Uterus (tissue), 4 donors: ENCODE measurements around the gene CCDC134. TPM values are rescaled to one million over a fixed set of nuclear protein-coding genes. Genes with fewer than 3 reads are reported as not detected.

Experiments
- DNase-seq, 2 donors: peaks; one replicate each; pipeline ENCODE4 v3.0.0-alpha.2; 2019 to 2020
- H3K27ac ChIP-seq, 2 donors: fragments of 200-600 bp; sonication (generic); 1 replicate in 1 of 2; 2 replicates in 1 of 2; pipeline ENCODE4 v1.5.1; 2016 to 2018
- H3K27me3 ChIP-seq, 2 donors: fragments of 200-600 bp; sonication (generic); one replicate each; pipeline ENCODE4 v1.5.1; 2018 to 2019; ENCODE audit warnings: control low read depth in 1 of 2
- H3K36me3 ChIP-seq, 2 donors: fragments of 200-600 bp; sonication (generic); one replicate each; pipeline ENCODE4 v1.5.1; 2019; ENCODE audit warnings: control low read depth in 1 of 2
- H3K4me1 ChIP-seq, 2 donors: fragments of 200-600 bp; sonication (generic); one replicate each; pipeline ENCODE4 v1.5.1; 2018 to 2019; ENCODE audit warnings: control low read depth in 1 of 2
- H3K4me3 ChIP-seq, 2 donors: fragments of 200-600 bp; sonication (generic); 1 replicate in 1 of 2; 2 replicates in 1 of 2; pipeline ENCODE4 v1.5.1; 2018 to 2019; ENCODE audit warnings: mild to moderate bottlenecking in 1 of 2
- H3K9me3 ChIP-seq, 2 donors: fragments of 200-600 bp; sonication (generic); one replicate each; pipeline ENCODE4 v1.5.1; 2019; ENCODE audit warnings: control low read depth in 1 of 2
- POLR2A ChIP-seq, 2 donors: fragments of 450-650 bp; IDR thresholded peaks; one replicate each; pipeline ENCODE4 v1.6.1; 2016; ENCODE audit warnings: antibody characterized with exemption in 2 of 2, mild to moderate bottlenecking in 1 of 2, moderate library complexity in 1 of 2
- intact Hi-C: fragments of 100-400 bp; cut with DNase I; formaldehyde crosslinking; loops from one replicate; pipeline ENCODE4 v1.15.1; 2023; ENCODE audit warnings: low total_unique reads
- total RNA-seq, 4 donors: library from RNA; depleted of rRNA in 3 of 4; stranded (reverse); fragments of >200 nt in 3 of 4; gene quantifications; one replicate each; pipeline versions ENCODE4 v1.1.0 to v1.2.4, GENCODE V29; 2014 to 2023
- TF ChIP-seq, protein P1 (sequence below), 4 experiments: fragments of 200-600 bp in 2 of 4; fragments of 450-650 bp in 2 of 4; sonication (generic) in 2 of 4; IDR thresholded peaks; one replicate each; pipeline ENCODE4 v1.5.1; 2016 to 2019; ENCODE audit warnings: antibody characterized with exemption in 4 of 4, mild to moderate bottlenecking in 2 of 4, moderate library complexity in 1 of 4
- donor health status: DM: yes; HTN: yes; CAD: no.

Gene CCDC134
- total RNA-seq, 4 donors from 2014 or later = 4.1 to 24.3 (median 11.0) TPM

DNA sequence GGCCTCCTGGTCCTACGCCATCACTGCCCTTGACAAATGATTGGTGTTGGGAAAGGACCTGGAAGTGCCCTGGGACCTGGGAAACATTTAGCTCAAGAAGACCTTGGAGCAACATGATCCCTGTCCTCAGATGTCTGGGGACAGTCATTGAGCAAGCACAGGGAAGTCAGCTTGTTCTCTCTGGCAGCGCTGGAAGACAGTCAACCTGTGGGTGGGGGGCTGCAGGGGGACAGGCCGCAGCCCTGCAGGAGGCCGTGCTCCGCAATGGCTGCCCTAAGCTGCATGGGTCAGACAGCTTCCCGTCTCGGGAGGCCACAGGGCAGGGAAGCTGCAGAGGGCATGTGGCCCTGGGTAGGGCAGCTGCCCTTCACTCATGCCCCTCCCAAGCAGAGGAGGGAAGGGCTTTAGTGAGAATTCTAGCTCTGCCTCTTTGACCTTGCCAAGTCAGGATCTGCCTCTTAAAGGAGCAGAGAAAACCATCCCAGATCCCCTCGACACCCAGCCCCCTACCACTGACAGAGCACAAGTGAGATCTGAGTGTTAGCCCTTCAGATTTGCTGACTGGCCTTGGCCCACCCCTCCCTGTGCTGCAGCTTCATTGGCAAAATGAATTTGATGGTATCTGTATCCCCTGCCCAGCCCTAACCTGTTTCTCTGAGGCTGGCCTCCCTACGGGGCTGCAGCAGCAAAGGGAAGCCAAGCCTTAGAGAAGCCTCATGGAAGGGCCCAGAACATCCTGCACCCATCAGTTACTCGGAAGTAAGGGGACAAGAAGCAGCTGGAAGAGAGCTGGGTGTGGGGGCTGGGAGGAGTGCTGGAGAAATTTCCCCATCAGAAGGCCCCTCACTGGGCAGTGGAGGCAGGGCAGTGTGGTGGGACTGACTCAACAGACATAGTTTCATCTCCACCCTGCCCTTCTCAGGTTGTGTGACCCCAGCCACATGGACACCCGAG is 26.2 kb downstream of the CCDC134 start:
- H3K36me3 ChIP-seq = no peaks in the 10 kb centered on the region
- H3K4me1 ChIP-seq = no peaks in the 10 kb centered on the region
- H3K27me3 ChIP-seq = no peaks in the 10 kb centered on the region
- DNase-seq = no peak
- intact Hi-C loops = loop anchor here (10.0 kb wide), 1 partner anchor 118 kb away; the partner anchor contains the start of gene CENPM
- TF ChIP-seq, protein P1, sequence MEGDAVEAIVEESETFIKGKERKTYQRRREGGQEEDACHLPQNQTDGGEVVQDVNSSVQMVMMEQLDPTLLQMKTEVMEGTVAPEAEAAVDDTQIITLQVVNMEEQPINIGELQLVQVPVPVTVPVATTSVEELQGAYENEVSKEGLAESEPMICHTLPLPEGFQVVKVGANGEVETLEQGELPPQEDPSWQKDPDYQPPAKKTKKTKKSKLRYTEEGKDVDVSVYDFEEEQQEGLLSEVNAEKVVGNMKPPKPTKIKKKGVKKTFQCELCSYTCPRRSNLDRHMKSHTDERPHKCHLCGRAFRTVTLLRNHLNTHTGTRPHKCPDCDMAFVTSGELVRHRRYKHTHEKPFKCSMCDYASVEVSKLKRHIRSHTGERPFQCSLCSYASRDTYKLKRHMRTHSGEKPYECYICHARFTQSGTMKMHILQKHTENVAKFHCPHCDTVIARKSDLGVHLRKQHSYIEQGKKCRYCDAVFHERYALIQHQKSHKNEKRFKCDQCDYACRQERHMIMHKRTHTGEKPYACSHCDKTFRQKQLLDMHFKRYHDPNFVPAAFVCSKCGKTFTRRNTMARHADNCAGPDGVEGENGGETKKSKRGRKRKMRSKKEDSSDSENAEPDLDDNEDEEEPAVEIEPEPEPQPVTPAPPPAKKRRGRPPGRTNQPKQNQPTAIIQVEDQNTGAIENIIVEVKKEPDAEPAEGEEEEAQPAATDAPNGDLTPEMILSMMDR (IDR thresholded peaks at IDR 0.05) = no peak
- no peak for TF ChIP-seq POLR2A (IDR thresholded peaks at IDR 0.05)
- no peak overlapping the region for H3K27ac ChIP-seq
- H3K9me3 ChIP-seq = no peaks in the 10 kb centered on the region
- no peak overlapping the region for H3K4me3 ChIP-seq

DNA sequence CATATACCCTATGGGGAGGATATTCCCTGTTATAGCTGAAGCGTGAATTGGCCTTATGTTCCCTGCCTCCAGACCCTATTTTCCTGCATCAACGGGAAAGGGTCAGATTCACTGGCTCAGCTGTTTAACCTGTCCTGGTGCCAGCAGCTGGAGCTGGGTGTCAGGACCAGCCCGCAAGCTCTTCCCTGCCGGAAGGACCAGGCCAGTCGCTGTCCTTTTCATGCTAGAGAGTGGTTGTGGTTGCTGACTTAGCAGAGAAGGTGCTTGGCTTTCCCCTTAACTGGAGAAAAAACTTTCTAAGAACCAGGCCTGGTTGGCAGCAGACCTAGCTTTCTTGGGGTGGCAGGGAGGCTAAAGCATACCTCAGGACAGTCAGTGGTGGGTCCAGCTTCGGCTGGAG is 27.2 kb downstream of the CCDC134 start:
- intact Hi-C loops = loop anchor here (10.0 kb wide), 1 partner anchor 117 kb away; the partner anchor contains the start of gene CENPM
- Histone ChIP-seq H3K27ac (no peak overlapping the region), H3K27me3 (no peaks in the 10 kb centered on the region), H3K9me3 (no peaks in the 10 kb centered on the region), H3K36me3 (no peaks in the 10 kb centered on the region), H3K4me1 (no peaks in the 10 kb centered on the region), H3K4me3 (no peak overlapping the region)
- TF ChIP-seq, protein P1 (IDR thresholded peaks at IDR 0.05) = no peak
- TF ChIP-seq POLR2A (IDR thresholded peaks at IDR 0.05) = no peak
- DNase-seq = no peak

DNA sequence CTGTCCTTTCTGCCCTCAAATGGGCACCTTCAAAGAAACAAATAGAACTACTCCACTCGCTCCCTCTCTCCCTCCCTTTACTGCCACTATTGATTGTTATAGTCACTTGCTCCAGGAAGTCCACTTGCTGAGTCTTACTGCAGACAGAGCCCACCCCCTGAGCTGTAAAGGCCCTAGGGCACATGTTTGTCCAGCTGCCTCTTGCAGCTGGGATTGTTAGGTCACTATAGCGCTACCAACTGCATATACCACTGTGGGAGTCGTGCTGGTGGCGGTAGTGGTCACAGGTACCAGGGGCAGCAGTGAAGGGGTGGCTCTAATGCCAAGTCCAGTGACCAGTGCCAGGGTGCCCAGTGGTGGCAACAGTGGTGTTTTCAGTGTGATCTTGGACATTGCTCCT is 28.0 kb downstream of the CCDC134 start:
- H3K4me3 ChIP-seq = no peak overlapping the region
- no peaks in the 10 kb centered on the region for H3K36me3 ChIP-seq
- no peak overlapping the region for H3K27ac ChIP-seq
- TF ChIP-seq, protein P1 (IDR thresholded peaks at IDR 0.05) = no peak
- TF ChIP-seq POLR2A (IDR thresholded peaks at IDR 0.05) = no peak
- no peaks in the 10 kb centered on the region for H3K4me1 ChIP-seq
- H3K27me3 ChIP-seq = no peaks in the 10 kb centered on the region
- DNase-seq = no peak
- no peaks in the 10 kb centered on the region for H3K9me3 ChIP-seq
- intact Hi-C loops = loop anchor here (10.0 kb wide), 1 partner anchor 116 kb away; the partner anchor contains the start of gene CENPM

DNA sequence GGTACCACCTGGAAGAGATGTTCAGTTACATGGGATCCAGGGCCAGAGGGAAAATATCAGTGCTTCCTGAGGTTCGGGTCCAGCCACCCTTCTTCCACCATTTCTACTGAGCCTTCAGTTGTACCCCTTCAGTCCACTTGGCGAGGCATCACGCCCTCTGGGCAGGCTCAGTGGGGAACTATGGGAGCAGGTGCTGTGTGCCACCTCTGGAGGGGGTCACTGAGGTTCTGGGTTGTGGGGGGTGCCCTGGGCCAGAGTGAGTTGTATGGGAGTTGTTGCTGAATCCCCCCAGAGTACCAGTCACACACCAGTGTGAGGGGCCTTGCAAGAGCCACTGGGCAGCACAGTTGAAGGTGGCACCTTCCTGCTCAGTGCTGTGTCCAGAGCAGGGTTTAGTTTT is 29.7 kb downstream of the CCDC134 start:
- Histone ChIP-seq H3K27me3 (no peaks in the 10 kb centered on the region), H3K27ac (no peak overlapping the region), H3K4me1 (no peaks in the 10 kb centered on the region), H3K4me3 (no peak overlapping the region), H3K36me3 (no peaks in the 10 kb centered on the region), H3K9me3 (no peaks in the 10 kb centered on the region)
- TF ChIP-seq POLR2A (IDR thresholded peaks at IDR 0.05) = no peak
- TF ChIP-seq, protein P1 (IDR thresholded peaks at IDR 0.05) = no peak
- intact Hi-C loops = no loop called here
- no peak for DNase-seq

DNA sequence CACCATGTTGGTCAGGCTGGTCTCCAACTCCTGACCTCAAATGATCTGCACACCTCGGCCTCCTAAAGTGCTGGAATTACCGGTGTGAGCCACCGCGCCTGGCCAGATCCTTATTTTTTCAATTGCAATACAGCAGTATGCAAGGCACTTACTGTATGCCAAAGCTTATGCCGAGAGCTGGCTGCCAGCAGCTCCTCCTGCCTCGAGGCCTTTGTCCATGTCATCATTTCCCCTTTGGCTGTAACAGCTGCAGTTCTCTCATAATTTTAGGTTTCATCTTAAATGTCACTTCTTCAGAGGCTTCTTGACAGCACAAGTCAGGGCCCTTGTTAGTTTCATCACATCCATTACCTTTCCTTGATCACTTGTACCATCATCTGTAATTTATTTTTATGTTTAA is 30.9 kb downstream of the CCDC134 start:
- no peaks in the 10 kb centered on the region for H3K9me3 ChIP-seq
- DNase-seq = no peak
- H3K4me3 ChIP-seq = no peak overlapping the region
- H3K27me3 ChIP-seq = no peaks in the 10 kb centered on the region
- TF ChIP-seq, protein P1 (IDR thresholded peaks at IDR 0.05) = no peak
- TF ChIP-seq POLR2A (IDR thresholded peaks at IDR 0.05) = no peak
- H3K27ac ChIP-seq = no peak overlapping the region
- H3K4me1 ChIP-seq = no peaks in the 10 kb centered on the region
- no peaks in the 10 kb centered on the region for H3K36me3 ChIP-seq
- intact Hi-C loops = no loop called here
